GM23338 (cell line): ENCODE data around the gene GCA. TPM values are rescaled to one million over a fixed set of nuclear protein-coding genes. Genes with fewer than 3 reads are reported as not detected.

ENCODE experiments used
- ATAC-seq: fragments of 200-7000 bp; cut with Tn5 transposase; 3 replicates; pipeline ENCODE4 v1.9.1; 2020
- DNase-seq: peaks from one replicate; pipeline ENCODE4 v3.0.0-alpha.2; 2015; ENCODE audit warnings: low spot score
- H2AFZ ChIP-seq: fragments of 200-600 bp; sonication (generic); 2 replicates; pipeline ENCODE4 v1.8.0; 2016; ENCODE audit warnings: antibody characterized with exemption, mild to moderate bottlenecking, moderate library complexity
- H3F3A ChIP-seq: fragments of 200-600 bp; sonication (generic); replicated peaks from 2 replicates; pipeline ENCODE4 v1.8.0; 2017; ENCODE audit warnings: antibody characterized with exemption, mixed run types, low read depth
- H3K27ac ChIP-seq: fragments of 200-600 bp; sonication (generic); 2 replicates; pipeline ENCODE4 v1.6.1; 2016; ENCODE audit warnings: low read depth
- H3K27me3 ChIP-seq: fragments of 200-600 bp; sonication (generic); 2 replicates; pipeline ENCODE4 v1.8.0; 2016; ENCODE audit warnings: mild to moderate bottlenecking, mixed run types, moderate library complexity; ENCODE audit not compliant: insufficient read depth
- H3K36me3 ChIP-seq: fragments of 200-600 bp; sonication (generic); 2 replicates; pipeline ENCODE4 v1.8.0; 2016; ENCODE audit warnings: mild to moderate bottlenecking; ENCODE audit not compliant: insufficient read depth
- H3K4me1 ChIP-seq: fragments of 200-600 bp; sonication (generic); 2 replicates; pipeline ENCODE4 v1.8.0; 2016; ENCODE audit warnings: mild to moderate bottlenecking, moderate library complexity; ENCODE audit not compliant: insufficient read depth
- H3K4me2 ChIP-seq: fragments of 200-600 bp; sonication (generic); 2 replicates; pipeline ENCODE4 v1.7.1; 2017; ENCODE audit warnings: mixed run types
- H3K4me3 ChIP-seq: fragments of 200-600 bp; sonication (generic); 2 replicates; pipeline ENCODE4 v1.6.1; 2016; ENCODE audit warnings: mixed run types
- H3K79me2 ChIP-seq: fragments of 200-600 bp; sonication (generic); replicated peaks from 2 replicates; pipeline ENCODE4 v1.8.0; 2017; ENCODE audit warnings: mild to moderate bottlenecking; ENCODE audit not compliant: insufficient read depth
- H3K9me2 ChIP-seq: fragments of 200-600 bp; sonication (generic); 2 replicates; pipeline ENCODE4 v1.8.0; 2017; ENCODE audit not compliant: insufficient read depth
- H4K20me1 ChIP-seq: fragments of 200-600 bp; sonication (generic); replicated peaks from 2 replicates; pipeline ENCODE4 v1.8.0; 2017; ENCODE audit warnings: mild to moderate bottlenecking; ENCODE audit not compliant: insufficient read depth
- H3K27ac Mint-ChIP-seq: 2 replicates; pipeline ENCODE4 v1.8.0; 2020; ENCODE audit warnings: inconsistent platforms, mild to moderate bottlenecking, moderate library complexity, mixed read lengths
- H3K27me3 Mint-ChIP-seq: 3 replicates; pipeline ENCODE4 v1.8.0; 2022; ENCODE audit warnings: low read depth, mild to moderate bottlenecking, moderate library complexity, mixed read lengths, inconsistent platforms; ENCODE audit not compliant: insufficient read depth, poor library complexity
- H3K36me3 Mint-ChIP-seq: 3 replicates; pipeline ENCODE4 v1.8.0; 2021; ENCODE audit warnings: low read depth, mild to moderate bottlenecking, inconsistent platforms, moderate library complexity, mixed read lengths
- H3K4me1 Mint-ChIP-seq: 3 replicates; pipeline ENCODE4 v1.8.0; 2020; ENCODE audit warnings: mild to moderate bottlenecking, inconsistent platforms, mixed read lengths
- H3K4me3 Mint-ChIP-seq: 3 replicates; pipeline ENCODE4 v1.8.0; 2021; ENCODE audit warnings: moderate library complexity, mild to moderate bottlenecking, inconsistent platforms, mixed read lengths
- H3K9me3 Mint-ChIP-seq: 3 replicates; pipeline ENCODE4 v1.8.0; 2020; ENCODE audit warnings: moderate library complexity, mild to moderate bottlenecking, inconsistent platforms, mixed read lengths
- CTCF ChIP-seq, 2 experiments: fragments of 200-600 bp in 1 of 2; sonication (generic) in 1 of 2; conservative IDR thresholded peaks; 2 replicates each; pipeline versions ENCODE4 v1.5.1 to v1.6.1; 2016 to 2017; ENCODE audit warnings: antibody characterized with exemption in 2 of 2, low read depth in 2 of 2, mild to moderate bottlenecking in 2 of 2, moderate library complexity in 1 of 2
- ETS1 ChIP-seq: IDR thresholded peaks from 2 replicates; pipeline ENCODE4 v1.6.1; 2016; ENCODE audit warnings: antibody characterized with exemption
- EZH2phosphoT487 ChIP-seq: fragments of 200-600 bp; sonication (generic); IDR thresholded peaks from one replicate; pipeline ENCODE4 v1.8.1; 2018; ENCODE audit warnings: antibody characterized with exemption; ENCODE audit not compliant: unreplicated experiment
- JUNB ChIP-seq: IDR thresholded peaks from one replicate; pipeline ENCODE4 v1.6.1; 2016; ENCODE audit warnings: antibody characterized with exemption; ENCODE audit not compliant: unreplicated experiment
- NANOG ChIP-seq: IDR thresholded peaks from 2 replicates; pipeline ENCODE4 v1.6.1; 2016; ENCODE audit warnings: antibody characterized with exemption, borderline replicate concordance
- REST ChIP-seq: IDR thresholded peaks from one replicate; pipeline ENCODE4 v1.6.1; 2018; ENCODE audit warnings: antibody characterized with exemption; ENCODE audit not compliant: unreplicated experiment
- STAT1 ChIP-seq: IDR thresholded peaks from one replicate; pipeline ENCODE4 v1.6.1; 2016; ENCODE audit warnings: antibody characterized with exemption; ENCODE audit not compliant: unreplicated experiment
- ZNF114 ChIP-seq: fragments of 250-450 bp; sonication (Bioruptor Pico); IDR thresholded peaks from 2 replicates; pipeline ENCODE4 v1.5.0; 2020; ENCODE audit warnings: mild to moderate bottlenecking, moderate library complexity
- ZNF331 ChIP-seq: fragments of 250-450 bp; sonication (Bioruptor Pico); IDR thresholded peaks from 2 replicates; pipeline ENCODE4 v1.5.0; 2020; ENCODE audit warnings: low read depth, mild to moderate bottlenecking, moderate library complexity
- ZNF462 ChIP-seq: fragments of 250-450 bp; sonication (Bioruptor Pico); IDR thresholded peaks from 2 replicates; pipeline ENCODE4 v1.5.0; 2020; ENCODE audit warnings: mild to moderate bottlenecking, moderate library complexity
- polyA plus RNA-seq: library from polyadenylated mRNA; unstranded; fragments of >200 nt; fragmentation: Nextera tagmentation; extraction: Ambion mirVana; gene quantifications from 2 replicates; pipeline ENCODE4 v1.2.1, GENCODE V29; 2016
- total RNA-seq: library from RNA; depleted of rRNA; stranded (reverse); fragments of >200 nt; shearing (Covaris generic); gene quantifications from 2 replicates; pipeline ENCODE4 v1.2.3, GENCODE V29; 2014

GCA gene
- total and polyA plus RNA-seq, 2 experiments from 2014 or later = 39.3 to 62.7 TPM

GRCh38 chr2:162369551-162369950 is 25.6 kb downstream of the GCA start (continued):
- TF ChIP-seq REST (no peak), EZH2phosphoT487 (no peak), STAT1 (no peak), ZNF114 (CRISPR knock-in tag) (no peak), ZNF331 (no peak), NANOG (no peak), JUNB (no peak)

- H3K27ac Mint-ChIP-seq = 0 out of 2 replicates have a peak overlapping the region, but pooled peaks have one; percentile 36
- Histone ChIP-seq H3K9me2 (no peaks in the 10 kb centered on the region), H3K79me2 (no peaks in the 10 kb centered on the region), H3K27ac (no peak overlapping the region), H3K4me2 (no peak overlapping the region), H4K20me1 (no peaks in the 10 kb centered on the region), H3K36me3 (no peaks in the 10 kb centered on the region), H3K4me3 (no peak overlapping the region), H2AFZ (no peak overlapping the region), H3K27me3 (no peaks in the 10 kb centered on the region), H3K4me1 (peaks cover 3% of the 10 kb centered on the region; the same call in 1 of the 2 replicates), H3F3A (no peaks in the 10 kb centered on the region)
- DNase-seq = no peak
- H3K4me3 Mint-ChIP-seq = no peak overlapping the region
- H3K27me3 Mint-ChIP-seq = no peaks in the 10 kb centered on the region
- peaks cover 12% of the 10 kb centered on the region; the same call in 2 of the 3 replicates for H3K4me1 Mint-ChIP-seq
- TF ChIP-seq ZNF462 (CRISPR knock-in tag) (no peak), ETS1 (no peak), JUNB (no peak), EZH2phosphoT487 (no peak), CTCF (conservative IDR thresholded peaks at IDR 0.05; ENCODE audit: low read depth in 2 of 2) (no peak)
- H3K9me3 Mint-ChIP-seq = no peaks in the 10 kb centered on the region
- no peaks in the 10 kb centered on the region for H3K36me3 Mint-ChIP-seq
- ATAC-seq = no peak
Measured at GRCh38 chr2:162370931-162371330, 27.0 kb downstream of the GCA start.
